ENCODE measurements around the gene PLEKHF1.
"Not testable (repeated sequence)": the region's sequence is repeated elsewhere in the genome, so short reads cannot be mapped to it uniquely, and the experiment has no call there.

PLEKHF1 gene

DNA sequence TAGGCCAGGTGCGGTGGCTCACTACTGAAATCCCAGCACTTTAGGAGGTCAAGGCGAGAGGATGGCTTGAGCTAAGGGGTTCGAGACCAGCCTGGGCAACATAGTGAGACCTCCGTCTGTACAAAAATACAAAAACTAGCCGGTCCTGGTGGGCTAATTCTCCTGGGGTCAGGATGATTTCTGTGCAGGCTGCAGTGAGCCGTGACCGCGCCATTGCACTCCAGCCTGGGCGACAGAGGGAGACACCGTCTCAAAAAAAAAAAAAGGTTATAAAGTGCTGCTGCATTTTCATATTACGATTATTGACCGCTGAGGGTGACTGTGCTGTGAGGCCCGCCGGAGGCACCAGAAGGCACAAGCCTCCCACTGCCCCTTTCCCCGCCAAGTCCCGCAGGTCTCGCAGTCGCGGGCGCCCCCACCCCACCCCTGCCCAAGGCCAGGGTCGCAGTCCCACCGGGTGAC is 477 bp upstream of the PLEKHF1 start:
- no peak for DNase-seq (ENCODE audit: low spot score)

DNA sequence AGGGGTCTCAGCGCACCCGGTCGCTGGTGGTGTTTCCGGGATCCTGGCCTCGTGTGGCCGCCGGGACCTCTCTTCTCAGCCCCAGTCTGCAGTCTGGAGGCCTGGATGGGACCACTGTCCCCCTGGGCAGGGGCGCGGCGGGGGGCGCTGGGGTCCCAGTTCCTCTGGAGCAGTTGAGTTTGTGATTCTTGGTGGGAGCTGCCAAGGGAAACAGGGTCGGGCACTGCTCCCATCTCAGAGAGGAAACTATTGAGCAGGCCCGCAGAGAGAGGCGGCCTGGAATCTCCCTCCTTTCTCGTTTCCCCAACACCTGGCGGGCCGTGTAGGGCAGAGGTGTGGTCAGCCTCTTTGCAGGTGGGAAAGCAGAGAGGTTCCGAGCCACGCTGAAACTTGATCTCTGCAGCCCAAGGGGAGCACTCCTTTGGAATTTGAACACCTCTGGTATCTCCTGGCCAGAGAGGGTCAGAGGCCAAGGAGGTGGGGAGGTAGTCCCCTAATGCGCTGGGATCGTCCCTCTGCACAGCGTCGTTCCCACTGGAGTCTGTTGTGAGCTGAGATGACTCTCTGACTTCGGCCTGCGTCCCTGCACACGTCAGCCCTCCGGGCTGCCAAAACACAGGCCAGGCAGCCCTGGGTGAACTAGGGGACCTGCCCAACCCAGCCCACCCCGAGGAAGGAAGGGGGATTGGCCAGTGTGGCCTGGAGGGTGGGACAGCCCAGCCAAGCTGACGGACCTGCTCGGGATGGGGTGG is 741 bp downstream of the PLEKHF1 start:
- no peak for DNase-seq (ENCODE audit: low spot score)

GRCh38 chr19:29666578-29667386 is 1.5 kb downstream of the PLEKHF1 start:
- no peak for DNase-seq (ENCODE audit: low spot score)

GRCh38 chr19:29667387-29667783 is 2.1 kb downstream of the PLEKHF1 start:
- DNase-seq (ENCODE audit: low spot score) = no peak

DNA sequence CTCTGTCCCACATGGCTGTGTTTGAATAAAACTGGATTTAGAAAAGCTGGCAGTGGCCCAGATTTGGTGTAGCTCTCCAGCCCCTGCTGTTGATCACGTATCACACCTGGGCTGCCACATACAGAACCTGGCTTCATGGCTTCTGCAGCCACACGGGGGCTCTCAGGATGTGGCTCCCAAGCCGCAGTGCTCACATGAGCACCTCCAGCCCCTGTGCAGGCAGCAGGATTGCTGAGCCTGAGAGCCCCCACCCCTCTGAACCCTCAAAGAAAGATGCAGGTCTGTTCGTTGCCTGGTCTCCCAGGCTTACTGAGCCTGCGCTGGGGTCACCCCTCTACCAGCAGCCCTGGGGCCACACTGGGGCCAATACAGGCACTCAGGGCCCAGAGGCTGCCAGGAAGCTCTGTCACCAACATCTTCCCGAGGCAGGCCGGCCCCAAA is 2.7 kb downstream of the PLEKHF1 start:
- DNase-seq (ENCODE audit: low spot score) = no peak

DNA sequence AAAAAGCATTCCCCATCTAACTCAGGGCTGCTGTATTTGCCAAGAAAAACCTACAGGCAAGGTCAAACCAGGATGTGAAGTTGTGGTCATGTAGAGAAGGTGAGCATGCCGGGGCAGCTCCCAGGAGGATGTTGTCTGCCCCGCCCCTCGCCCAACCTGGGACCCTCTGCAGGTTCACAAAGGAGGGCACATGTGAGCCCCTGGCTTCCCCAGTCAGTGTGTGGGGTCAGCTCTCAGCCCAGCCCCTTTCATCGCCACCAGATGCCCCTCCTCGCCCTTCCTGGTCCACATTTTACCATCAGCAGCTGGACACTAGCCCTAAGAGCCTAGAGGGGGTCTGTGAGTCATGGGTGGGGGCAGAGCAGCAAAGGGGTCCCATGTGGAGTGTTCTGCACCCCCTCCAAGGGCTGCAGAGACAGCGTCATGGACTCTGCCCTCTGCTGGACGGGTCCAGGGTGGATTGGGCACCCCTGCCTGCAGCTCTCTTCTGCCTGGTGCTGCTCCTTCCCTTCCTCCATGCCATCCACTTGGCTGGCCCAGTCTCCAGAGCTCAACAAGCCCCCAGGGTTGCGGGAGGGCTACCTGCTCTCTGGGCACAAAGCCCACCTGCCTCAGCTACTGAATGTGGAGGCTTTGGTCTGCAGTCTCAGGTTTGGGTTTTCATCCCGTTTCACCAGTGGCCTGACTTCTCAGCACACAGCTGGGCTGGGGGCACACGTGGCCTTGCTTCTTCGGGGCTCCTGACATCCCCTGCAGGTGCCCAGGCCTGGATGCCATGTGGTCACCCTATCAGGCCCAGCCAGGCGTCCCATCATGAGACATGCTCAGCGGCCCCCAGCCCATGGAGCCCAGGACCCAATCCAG is 3.7 kb downstream of the PLEKHF1 start:
- DNase-seq (ENCODE audit: low spot score) = no peak

DNA sequence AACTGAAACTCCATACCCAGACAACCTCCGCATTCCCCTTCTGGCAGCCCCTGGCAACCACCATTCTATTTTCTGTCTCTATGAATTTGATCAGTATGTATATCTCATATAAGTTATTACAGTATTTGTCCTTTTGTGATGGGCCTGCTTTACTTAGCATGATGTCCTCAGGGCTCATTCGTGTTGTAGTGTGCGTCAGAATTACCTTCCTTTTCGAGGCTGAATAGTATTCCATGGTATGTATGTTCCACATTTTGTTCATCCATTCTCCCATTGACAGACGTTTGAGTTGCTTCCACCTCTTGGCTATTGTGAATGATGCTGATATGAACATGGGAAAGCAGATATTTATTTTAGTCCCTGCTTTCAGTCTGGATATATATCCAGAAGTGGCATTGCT is 5.0 kb downstream of the PLEKHF1 start:
- DNase-seq (ENCODE audit: low spot score) = no peak

DNA sequence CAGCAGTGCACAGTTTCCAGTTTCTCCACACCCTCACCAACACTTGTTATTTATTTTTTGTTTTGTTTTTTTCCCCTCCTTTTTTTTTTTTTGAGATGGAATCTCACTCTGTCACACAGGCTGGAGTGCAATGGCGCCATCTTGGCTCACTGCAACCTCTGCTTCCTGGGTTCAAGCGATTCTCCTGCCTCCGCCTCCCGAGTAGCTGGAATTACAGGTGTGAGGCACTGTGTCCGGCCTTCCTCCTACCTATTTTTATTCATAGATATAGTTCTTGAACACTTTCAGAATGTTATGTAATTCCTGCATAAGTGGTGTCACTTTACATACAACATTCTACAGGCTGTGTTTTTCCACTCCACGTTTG is 5.7 kb downstream of the PLEKHF1 start:
- not testable (repeated sequence) for DNase-seq (ENCODE audit: low spot score)

DNA sequence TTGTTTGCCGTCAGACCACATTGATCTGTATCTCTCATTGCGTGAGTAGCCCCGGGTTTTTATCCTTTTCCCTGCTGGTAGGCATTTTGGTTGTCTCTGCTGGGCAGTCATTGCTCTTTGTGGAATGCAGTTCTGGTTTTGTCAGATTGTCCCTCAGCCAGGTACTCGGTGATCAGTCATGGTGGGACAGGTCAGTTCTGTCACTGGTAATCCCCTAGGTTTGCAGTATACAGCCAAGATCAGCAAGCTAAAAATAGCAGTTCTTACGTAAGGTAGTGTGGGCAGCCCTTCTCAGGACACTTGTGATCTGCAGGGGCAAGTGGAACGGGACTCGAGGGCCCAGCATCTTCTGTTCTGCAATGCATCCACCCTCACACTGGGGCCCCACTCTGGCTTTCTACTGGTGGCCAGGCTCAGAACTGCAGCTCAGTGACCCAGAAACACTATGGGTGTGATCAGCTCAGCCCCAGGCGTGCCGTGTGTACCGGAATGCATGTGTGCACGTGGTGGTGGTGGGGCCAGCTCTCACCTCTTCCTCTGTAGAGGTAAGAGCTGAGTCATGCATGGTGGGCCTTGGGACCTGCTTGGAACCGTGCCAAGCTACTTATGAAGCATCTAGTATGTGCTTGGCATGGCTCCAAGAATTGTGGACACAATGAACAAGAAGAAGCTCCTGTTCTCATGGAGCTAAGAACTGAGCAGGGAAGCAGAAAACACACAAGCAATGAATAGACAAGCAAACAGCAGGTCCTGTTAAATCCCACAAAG is 6.3 kb downstream of the PLEKHF1 start:
- peak; percentile 9 for DNase-seq (ENCODE audit: low spot score)

DNA sequence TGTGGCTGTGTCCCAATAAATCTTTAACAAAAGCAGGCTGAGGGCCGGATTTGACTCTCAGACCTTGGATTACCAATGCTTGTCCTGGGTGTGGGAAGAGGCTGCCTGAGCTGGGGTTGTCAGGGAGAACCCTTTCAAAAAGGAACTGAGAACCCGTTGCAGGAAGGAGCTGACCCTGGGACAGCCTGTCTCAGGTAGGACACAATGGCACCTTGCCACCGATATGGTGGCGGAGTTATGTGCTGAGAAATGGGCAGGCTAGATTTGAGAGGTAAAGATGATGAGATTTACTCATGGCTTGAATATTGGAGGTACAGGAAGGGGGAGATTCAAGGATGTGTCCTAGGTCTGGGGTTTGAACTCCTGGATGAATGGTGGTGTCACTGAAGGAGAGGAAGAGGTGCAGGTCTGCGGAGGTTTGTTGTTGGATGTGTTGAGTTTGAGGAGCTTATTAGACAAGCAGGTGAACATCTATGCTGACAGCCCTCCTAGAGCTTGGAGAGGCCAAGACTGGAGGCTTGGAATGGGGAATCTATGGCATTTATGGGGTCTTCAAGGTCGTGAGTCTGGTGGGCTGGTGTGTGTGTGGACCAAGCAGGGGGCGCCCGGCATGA is 7.2 kb downstream of the PLEKHF1 start:
- no peak for DNase-seq (ENCODE audit: low spot score)

GRCh38 chr19:29672933-29673336 is 7.7 kb downstream of the PLEKHF1 start:
- DNase-seq (ENCODE audit: low spot score) = no peak

GRCh38 chr19:29673451-29674371 is 8.4 kb downstream of the PLEKHF1 start:
- no peak for DNase-seq (ENCODE audit: low spot score)

DNA sequence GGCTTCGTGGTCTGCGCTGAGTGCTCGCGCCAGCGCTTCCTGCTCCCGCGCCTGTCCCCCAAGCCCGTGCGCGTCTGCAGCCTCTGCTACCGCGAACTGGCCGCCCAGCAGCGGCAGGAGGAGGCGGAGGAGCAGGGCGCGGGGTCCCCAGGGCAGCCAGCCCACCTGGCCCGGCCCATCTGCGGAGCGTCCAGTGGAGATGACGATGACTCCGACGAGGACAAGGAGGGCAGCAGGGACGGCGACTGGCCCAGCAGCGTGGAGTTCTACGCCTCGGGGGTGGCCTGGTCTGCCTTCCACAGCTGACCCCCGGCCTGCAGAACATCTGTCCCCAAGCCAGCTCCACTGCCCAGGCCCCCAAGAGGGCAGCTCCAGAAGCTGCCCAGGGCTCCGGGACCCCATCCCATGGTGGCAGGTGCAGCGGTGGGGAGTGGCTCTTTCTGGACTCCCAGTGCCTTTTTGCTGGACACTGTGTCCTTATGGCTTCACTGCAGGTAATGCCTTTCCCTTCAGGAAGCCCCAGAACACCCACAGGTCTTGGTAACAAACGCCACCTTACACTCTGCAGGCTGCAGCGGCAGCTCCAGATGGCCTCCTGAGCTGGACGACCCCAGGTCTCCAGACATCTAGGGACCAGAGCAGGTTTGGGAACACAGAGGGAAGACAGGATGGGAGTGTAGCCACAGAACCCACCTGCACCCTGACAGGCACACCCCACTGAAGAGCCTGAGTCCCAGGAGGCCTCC is 9.3 kb downstream of the PLEKHF1 start:
- DNase-seq (ENCODE audit: low spot score) = no peak

DNA sequence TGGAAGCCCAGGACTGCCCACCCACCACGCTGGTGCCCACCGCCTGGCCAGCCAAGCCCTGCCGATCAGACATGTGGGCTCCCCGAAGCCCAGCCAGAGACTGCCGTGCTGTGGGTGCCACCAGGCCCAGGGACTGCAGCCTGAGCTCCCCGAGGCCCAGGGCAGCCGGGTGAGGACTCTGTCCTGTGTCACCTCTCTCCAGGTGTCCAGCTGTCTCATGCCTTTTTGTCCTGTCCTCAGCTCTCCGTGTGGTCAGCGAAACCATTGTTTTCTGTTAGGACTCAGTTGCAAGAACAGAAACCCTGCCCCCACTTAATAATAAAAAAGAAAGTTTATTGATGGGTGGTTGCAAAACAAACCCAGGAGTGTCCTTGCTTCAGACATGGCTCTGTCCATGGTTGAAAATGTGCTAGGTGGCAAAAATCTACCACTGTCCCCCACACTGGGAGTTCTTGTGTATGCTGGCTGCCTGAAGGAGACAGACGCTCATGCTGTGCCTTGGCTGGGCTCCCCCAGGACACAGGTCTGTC is 9.9 kb downstream of the PLEKHF1 start:
- DNase-seq (ENCODE audit: low spot score) = no peak

GRCh38 chr19:29675650-29676186 is 10.5 kb downstream of the PLEKHF1 start:
- DNase-seq (ENCODE audit: low spot score) = no peak

DNA sequence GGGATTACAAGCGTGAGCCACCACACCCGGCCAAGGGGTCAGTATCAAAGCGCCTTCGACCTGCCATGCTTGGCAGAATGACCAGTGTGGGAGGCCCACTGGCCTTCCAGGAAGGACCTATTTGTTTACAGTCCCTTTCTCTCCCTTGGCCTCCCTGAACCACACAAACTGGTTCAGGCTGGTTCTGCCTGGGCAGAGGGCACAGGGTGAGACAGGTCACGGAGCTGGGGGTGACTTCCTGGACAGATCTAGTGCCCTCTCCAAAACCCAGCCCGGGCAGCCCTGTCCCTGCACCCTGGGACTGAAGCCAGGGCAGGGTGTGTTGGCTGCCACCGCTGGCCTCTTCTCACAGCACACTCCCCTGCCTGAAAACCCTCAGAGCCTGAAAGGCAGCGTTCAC is 11.3 kb downstream of the PLEKHF1 start:
- no peak for DNase-seq (ENCODE audit: low spot score)

GRCh38 chr19:29677001-29677817 is 11.9 kb downstream of the PLEKHF1 start:
- DNase-seq (ENCODE audit: low spot score) = no peak

Data from hematopoietic multipotent progenitor cell treated with erythropoietin and hydrocortisone succinate and interleukin-3 and kit ligand, for 15 days (in vitro differentiated cells).